ENCODE results near the gene TUBA4A. TPM values are rescaled to one million over a fixed set of nuclear protein-coding genes. Genes with fewer than 3 reads are reported as not detected.

Gene TUBA4A
- polyA plus RNA-seq, 1 experiment: 22.4 TPM

DNA sequence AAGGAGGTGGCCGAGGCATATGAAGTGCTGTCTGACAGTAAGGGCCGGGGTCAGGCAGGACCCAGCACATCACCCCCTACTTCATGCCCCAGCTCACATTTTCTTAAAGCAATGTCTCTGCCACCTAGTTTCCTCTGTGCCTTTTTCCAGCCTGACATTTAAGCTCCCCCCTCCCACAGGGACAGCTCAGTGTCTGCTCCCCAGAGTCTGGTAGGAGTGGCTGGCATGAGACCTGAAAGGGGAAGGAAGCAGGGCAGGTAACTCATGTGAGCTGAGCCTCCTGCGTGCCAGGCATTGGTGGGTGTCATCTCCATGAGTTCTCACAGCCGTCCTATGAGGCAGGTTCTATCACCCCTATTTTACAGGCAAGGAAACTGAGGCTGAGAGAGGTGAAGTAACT is 26.9 kb upstream of the TUBA4A start:
- H3K27ac ChIP-seq (ENCODE audit: low read depth, low read length): no peak overlapping the region
- peak overlapping the region; percentile 83 for H3K4me3 ChIP-seq (ENCODE audit: low read depth, low read length)
- no peaks in the 10 kb centered on the region for H3K27me3 ChIP-seq (ENCODE audit: control insufficient read depth, insufficient read depth, low read length)
- ChIA-PET CTCF (interaction anchor here (0.9 to 9.0 kb wide), 4 partner anchors 13 to 109 kb away, joined by 3 to 115 read pairs (median 4); no protein-coding TSS in a partner anchor), POLR2A (no interaction called here)
- no peaks in the 10 kb centered on the region for H3K9me3 ChIP-seq (ENCODE audit: control insufficient read depth, insufficient read depth, low read length)
- TF ChIP-seq, protein P1, sequence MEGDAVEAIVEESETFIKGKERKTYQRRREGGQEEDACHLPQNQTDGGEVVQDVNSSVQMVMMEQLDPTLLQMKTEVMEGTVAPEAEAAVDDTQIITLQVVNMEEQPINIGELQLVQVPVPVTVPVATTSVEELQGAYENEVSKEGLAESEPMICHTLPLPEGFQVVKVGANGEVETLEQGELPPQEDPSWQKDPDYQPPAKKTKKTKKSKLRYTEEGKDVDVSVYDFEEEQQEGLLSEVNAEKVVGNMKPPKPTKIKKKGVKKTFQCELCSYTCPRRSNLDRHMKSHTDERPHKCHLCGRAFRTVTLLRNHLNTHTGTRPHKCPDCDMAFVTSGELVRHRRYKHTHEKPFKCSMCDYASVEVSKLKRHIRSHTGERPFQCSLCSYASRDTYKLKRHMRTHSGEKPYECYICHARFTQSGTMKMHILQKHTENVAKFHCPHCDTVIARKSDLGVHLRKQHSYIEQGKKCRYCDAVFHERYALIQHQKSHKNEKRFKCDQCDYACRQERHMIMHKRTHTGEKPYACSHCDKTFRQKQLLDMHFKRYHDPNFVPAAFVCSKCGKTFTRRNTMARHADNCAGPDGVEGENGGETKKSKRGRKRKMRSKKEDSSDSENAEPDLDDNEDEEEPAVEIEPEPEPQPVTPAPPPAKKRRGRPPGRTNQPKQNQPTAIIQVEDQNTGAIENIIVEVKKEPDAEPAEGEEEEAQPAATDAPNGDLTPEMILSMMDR (IDR thresholded peaks at IDR 0.05; ENCODE audit: low read depth, low read length): no peak
- DNase-seq (ENCODE audit: low read depth, low spot score): no peak

DNA sequence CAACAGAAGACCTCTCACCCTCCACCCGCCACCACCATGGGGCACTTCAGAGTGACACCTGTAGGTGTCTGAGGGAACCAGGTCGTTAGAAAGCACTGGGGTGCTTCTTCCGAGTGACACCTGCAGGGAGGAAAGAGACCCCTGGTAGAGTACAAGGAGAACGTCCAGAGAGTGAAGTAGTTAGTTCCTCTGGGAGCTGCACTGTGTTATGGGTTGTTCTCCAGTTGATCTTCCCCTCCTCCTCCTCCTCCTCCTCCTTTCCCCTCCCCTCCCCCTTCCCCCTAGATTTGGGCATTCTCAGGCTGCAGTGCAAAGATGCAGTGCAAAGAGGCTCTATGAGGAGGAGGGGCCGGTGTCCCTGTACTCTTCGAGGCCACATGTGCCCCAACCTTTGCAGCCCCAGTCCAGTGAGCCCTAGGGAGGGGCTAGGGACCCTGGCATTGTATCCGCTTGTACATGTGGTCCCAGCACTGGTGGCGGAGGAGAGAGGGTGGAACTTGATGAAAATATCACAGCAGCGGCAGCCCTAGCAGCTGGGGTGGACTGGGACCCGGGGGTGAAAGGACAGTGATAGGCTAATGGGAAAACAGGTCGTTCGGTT is 26.3 kb upstream of the TUBA4A start:
- Histone ChIP-seq H3K4me3 (ENCODE audit: low read depth, low read length) (peak overlapping the region; percentile 83), H3K9me3 (ENCODE audit: control insufficient read depth, insufficient read depth, low read length) (no peaks in the 10 kb centered on the region), H3K27me3 (ENCODE audit: control insufficient read depth, insufficient read depth, low read length) (no peaks in the 10 kb centered on the region), H3K27ac (ENCODE audit: low read depth, low read length) (peak overlapping the region; percentile 99)
- ChIA-PET CTCF (interaction anchor here (1.0 to 9.0 kb wide), 4 partner anchors 13 to 31 kb away, joined by 3 to 115 read pairs (median 14); no protein-coding TSS in a partner anchor), POLR2A (interaction anchor here (1.2 to 2.9 kb wide), 5 partner anchors 10 to 107 kb away, joined by 3 to 11 read pairs (median 8); partner anchors contain the start of genes DNPEP, GLB1L and STK16)
- TF ChIP-seq, protein P1 (IDR thresholded peaks at IDR 0.05; ENCODE audit: low read depth, low read length): no peak; the same call in 1 of the 2 replicates
- no peak for DNase-seq (ENCODE audit: low read depth, low spot score)

GRCh38 chr2:219279151-219279915 is 25.6 kb upstream of the TUBA4A start, which contains the start of gene DNAJB2:
Gene DNAJB2, plus strand, starts transcription at chr2:219279366. Its CDS starts 468 bp downstream, at chr2:219279834.
- Histone ChIP-seq H3K9me3 (ENCODE audit: control insufficient read depth, insufficient read depth, low read length) (no peaks in the 10 kb centered on the region), H3K4me3 (ENCODE audit: low read depth, low read length) (peak within 1 kb of the TSS; percentile 83), H3K27ac (ENCODE audit: low read depth, low read length) (peak within 1 kb of the TSS; percentile 99), H3K27me3 (ENCODE audit: control insufficient read depth, insufficient read depth, low read length) (no peaks in the 10 kb centered on the region)
- TF ChIP-seq, protein P1 (IDR thresholded peaks at IDR 0.05; ENCODE audit: low read depth, low read length): peak; percentile 10
- POLR2A ChIA-PET: interaction anchor here (0.6 to 2.9 kb wide), 14 partner anchors 11 to 204 kb away, joined by 3 to 11 read pairs (median 6); partner anchors contain the start of genes ABCB6, ANKZF1, ATG9A and DNPEP
- peak; percentile 99 for DNase-seq (ENCODE audit: low read depth, low spot score)
- CTCF ChIA-PET: interaction anchor here (0.6 to 9.0 kb wide), 7 partner anchors 16 to 120 kb away, joined by 3 to 115 read pairs (median 19); partner anchors contain the start of genes GLB1L, STK16 and TUBA4B

DNA sequence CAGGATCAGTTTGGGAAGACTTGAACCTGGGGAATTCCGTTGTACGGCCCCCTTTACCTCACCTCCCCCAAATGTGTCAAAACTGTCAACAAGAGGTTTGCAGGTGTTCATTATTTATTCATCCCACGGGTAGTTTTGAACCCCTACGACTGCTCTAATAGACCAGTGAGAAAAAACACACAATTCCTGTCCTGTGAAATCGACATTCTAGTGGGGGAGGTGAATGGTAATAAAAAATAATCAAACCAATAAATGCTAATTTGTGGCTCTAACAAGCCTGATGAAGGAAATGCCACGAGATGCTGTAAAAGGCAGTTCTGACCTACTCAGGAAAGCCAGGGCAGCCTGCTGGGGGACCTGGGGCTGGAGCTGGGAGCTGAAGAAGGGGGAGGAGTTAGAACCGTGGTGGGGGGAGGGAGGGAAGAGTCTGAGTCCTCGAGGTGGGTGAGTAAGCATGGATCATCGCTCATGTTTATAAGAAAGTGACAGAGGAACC is 25.0 kb upstream of the TUBA4A start:
- Histone ChIP-seq H3K27ac (ENCODE audit: low read depth, low read length) (peak overlapping the region; percentile 90), H3K4me3 (ENCODE audit: low read depth, low read length) (no peak overlapping the region), H3K9me3 (ENCODE audit: control insufficient read depth, insufficient read depth, low read length) (no peaks in the 10 kb centered on the region), H3K27me3 (ENCODE audit: control insufficient read depth, insufficient read depth, low read length) (no peaks in the 10 kb centered on the region)
- TF ChIP-seq, protein P1 (IDR thresholded peaks at IDR 0.05; ENCODE audit: low read depth, low read length): no peak
- ChIA-PET POLR2A (interaction anchor here (0.6 to 2.9 kb wide), 14 partner anchors 11 to 205 kb away, joined by 3 to 11 read pairs (median 6); partner anchors contain the start of genes ABCB6, ANKZF1, ATG9A and DNPEP), CTCF (interaction anchor here (0.6 to 9.0 kb wide), 14 partner anchors 12 to 119 kb away, joined by 3 to 115 read pairs (median 18); partner anchors contain the start of genes ANKZF1, ATG9A, GLB1L and STK16)
- no peak for DNase-seq (ENCODE audit: low read depth, low spot score)
